GM18909 (cell line): ENCODE results near the gene GPR34.
A peak's percentile ranks its signal among the peaks of the same experiment; 100 is the strongest.
"Not testable (repeated sequence)": the region's sequence is repeated elsewhere in the genome, so short reads cannot be mapped to it uniquely, and the experiment has no call there.

Experiments
- ATAC-seq: cut with Tn5 transposase; IDR thresholded peaks from one replicate; pipeline ENCODE4 v1.9.1; 2021; ENCODE audit warnings: mild to moderate bottlenecking; ENCODE audit not compliant: unreplicated experiment, poor library complexity

Gene GPR34, protein sequence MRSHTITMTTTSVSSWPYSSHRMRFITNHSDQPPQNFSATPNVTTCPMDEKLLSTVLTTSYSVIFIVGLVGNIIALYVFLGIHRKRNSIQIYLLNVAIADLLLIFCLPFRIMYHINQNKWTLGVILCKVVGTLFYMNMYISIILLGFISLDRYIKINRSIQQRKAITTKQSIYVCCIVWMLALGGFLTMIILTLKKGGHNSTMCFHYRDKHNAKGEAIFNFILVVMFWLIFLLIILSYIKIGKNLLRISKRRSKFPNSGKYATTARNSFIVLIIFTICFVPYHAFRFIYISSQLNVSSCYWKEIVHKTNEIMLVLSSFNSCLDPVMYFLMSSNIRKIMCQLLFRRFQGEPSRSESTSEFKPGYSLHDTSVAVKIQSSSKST

DNA sequence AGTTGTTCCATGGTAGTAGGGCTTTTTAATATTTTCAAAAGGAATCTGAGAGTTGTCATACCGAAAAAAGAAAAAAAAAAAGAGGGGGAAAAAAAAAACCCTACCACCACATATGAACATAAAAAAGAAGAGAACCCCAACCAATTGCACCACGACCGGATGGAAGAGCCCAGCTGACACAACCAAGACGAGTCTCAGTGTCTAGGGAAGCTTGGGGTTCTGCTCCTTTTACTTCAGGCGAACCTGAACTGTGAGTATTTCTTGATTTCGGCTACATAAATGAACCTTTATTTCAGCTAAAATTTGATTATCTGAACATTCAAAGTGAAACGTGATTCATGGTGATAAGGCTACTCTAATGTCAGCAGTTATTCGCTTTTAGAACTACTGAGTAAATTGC is at the start of gene GPR34:
GPR34 (plus strand) TSS at position 139 of the 400 bp plus-strand sequence. CDS start 6,661 bp downstream, outside the sequence.
- ATAC-seq: no peak

- ATAC-seq: not testable (repeated sequence)
These were observed 42.6 kb upstream of the GPR34 start for GRCh38 chrX:41646201-41646600.

- ATAC-seq: no peak
These were observed 35.6 kb upstream of the GPR34 start for GRCh38 chrX:41653125-41653524.

- no peak for ATAC-seq
These were observed 33.7 kb upstream of the GPR34 start for GRCh38 chrX:41655101-41655500.

DNA sequence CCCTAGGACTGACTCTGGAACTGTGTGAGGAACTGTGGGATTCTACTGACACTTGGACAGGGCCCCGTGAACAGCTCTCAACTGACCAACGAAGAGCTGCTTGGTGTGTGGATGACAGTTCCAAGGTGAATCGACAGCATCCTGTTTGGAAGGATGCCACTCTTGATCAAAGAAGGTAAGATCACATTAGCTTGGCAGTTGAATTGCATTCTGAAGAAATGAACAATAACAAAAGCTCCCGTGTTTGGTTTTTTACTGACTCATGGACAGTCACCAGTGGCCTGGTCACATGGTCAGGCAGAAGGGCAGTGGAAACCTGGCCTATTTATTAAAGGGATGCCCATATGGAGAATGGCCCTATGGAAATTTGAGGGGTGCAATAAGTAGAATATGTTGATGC is 33.1 kb upstream of the GPR34 start:
- ATAC-seq: no peak

DNA sequence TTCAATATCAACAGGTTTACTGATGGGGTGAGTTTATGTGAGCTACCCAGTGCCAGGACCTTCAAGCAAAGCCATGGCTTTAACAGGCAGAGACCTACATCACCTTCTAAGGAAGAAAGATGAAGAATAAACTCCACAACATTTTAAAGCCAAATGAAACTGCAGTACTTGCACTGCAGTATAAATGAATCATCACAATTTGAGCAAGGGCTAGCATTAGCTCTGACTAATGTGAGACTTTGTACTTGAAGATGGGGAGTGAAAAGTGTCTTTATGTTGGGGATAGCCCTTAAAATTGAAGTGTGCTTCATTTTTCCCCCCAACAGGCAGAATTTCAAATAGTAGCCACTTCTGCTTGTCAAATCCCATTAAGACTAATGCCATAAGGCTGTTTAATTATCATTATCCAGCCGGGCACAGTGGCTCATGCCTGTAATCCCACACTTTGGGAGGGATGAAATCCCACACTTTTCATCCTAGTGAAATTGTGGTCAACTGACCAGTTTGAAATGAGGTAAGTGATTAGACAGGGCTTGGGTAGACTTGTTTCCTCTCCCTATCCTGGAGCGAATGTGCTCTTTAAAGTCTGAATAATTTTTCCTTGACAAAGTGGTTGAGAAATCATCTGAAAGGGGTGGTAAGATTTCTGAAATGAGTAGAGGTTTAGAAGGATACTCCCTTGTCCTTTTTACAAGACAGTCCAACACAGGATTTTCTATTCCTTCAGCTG is 27.2 kb upstream of the GPR34 start:
- no peak for ATAC-seq

- ATAC-seq: peak; percentile 90
These were observed 24.3 kb upstream of the GPR34 start for GRCh38 chrX:41664375-41664901.

- ATAC-seq: no peak
These were observed 23.9 kb upstream of the GPR34 start for GRCh38 chrX:41664908-41665307.

- ATAC-seq: no peak
These were observed 23.1 kb upstream of the GPR34 start for GRCh38 chrX:41665686-41666085.

- no peak for ATAC-seq
These were observed 22.5 kb upstream of the GPR34 start for GRCh38 chrX:41666251-41666650.

DNA sequence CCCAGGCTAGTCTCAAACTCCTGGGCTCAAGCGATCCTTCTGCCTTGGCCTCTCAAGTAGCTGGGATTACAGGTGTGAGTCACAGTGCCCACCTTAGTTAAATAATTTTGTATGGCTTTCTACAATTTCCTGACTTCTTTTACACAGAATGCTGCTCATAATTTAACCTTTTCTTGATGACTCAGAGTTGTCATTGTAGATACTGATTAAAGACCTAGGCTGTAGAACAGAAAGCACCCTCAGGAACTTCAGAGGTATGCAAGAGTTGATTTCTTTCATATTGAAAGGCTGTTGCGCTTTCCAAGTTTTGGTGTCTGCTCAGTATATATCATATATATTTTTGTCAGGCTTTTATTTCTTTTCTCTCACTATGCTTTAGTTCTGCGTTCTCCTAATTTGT is 21.1 kb upstream of the GPR34 start:
- no peak for ATAC-seq

DNA sequence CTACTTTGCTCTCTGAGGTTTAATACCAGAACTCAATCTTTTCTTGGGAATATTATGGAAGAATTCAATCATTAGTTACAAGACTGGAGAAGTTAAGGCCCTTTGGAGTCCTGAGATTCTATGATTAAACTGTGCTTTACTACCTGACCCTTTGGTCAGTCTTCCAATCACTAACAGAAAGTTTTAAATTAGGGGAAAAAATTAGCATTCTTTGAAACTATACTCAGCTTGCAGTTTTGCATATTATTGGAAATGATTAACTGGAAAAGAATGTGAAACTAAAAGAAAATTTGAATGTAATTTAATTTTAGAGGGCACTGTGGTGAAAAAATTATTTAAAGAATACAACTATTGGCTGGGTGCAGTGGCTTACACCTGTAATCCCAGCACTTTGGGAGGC is 18.7 kb upstream of the GPR34 start:
- ATAC-seq: no peak

DNA sequence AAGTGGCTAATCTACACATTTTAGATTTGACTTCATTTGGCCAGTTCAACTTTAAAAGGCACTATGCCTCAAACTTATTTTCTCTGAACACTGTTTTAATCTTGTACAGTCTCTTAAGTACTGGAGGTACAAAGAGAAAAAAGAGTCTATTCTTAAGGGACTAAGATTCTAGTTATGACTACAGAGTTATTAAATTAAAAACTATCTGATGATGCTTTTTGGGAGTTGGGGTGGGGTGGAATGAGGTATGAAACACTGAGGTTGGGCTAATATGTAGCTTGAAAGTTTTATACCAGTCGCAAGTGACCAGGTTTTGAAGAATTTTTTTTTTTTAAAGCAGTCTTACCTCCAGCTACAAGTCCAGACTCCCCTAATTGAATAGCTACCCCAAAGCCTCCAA is 17.7 kb upstream of the GPR34 start:
- ATAC-seq: no peak

GRCh38 chrX:41672643-41673042 is 16.1 kb upstream of the GPR34 start:
- no peak for ATAC-seq

- ATAC-seq: not testable (repeated sequence)
These were observed 12.4 kb upstream of the GPR34 start for GRCh38 chrX:41676361-41676760.

- ATAC-seq: no peak
These were observed 11.4 kb upstream of the GPR34 start for GRCh38 chrX:41677183-41678060.

- no peak for ATAC-seq
These were observed 4.6 kb upstream of the GPR34 start for GRCh38 chrX:41684138-41684537.

- ATAC-seq: no peak
These were observed 3.8 kb upstream of the GPR34 start for GRCh38 chrX:41684940-41685339.

- peak; percentile 53 for ATAC-seq
These were observed 2.0 kb upstream of the GPR34 start for GRCh38 chrX:41686788-41687187.

DNA sequence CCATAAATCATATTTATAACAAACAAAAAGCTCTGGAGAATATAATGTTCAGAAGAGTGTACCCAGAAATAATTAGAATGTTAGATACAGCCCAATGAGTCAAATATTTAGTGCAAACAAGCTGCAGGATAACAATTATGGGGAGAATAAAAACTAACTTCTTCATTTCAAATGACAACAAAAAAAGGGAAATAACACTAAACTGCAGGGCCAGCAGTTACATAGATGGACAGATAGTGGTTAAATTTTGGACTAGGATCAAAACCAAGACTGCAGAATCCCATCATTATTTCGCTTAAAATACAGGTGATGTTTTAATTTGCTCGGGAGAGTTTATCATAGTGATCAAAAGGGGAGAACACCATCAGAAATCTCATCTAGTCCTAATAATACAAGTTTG is 617 bp upstream of the GPR34 start:
- ATAC-seq: no peak

GRCh38 chrX:41689711-41690110 is 938 bp downstream of the GPR34 start:
- ATAC-seq: no peak
